ENCODE data around the gene INTS15. TPM values are rescaled to one million over a fixed set of nuclear protein-coding genes. Genes with fewer than 3 reads are reported as not detected.

INTS15 gene
- polyA plus RNA-seq, 1 donor from 2014 or later, result 36.2 TPM

DNA sequence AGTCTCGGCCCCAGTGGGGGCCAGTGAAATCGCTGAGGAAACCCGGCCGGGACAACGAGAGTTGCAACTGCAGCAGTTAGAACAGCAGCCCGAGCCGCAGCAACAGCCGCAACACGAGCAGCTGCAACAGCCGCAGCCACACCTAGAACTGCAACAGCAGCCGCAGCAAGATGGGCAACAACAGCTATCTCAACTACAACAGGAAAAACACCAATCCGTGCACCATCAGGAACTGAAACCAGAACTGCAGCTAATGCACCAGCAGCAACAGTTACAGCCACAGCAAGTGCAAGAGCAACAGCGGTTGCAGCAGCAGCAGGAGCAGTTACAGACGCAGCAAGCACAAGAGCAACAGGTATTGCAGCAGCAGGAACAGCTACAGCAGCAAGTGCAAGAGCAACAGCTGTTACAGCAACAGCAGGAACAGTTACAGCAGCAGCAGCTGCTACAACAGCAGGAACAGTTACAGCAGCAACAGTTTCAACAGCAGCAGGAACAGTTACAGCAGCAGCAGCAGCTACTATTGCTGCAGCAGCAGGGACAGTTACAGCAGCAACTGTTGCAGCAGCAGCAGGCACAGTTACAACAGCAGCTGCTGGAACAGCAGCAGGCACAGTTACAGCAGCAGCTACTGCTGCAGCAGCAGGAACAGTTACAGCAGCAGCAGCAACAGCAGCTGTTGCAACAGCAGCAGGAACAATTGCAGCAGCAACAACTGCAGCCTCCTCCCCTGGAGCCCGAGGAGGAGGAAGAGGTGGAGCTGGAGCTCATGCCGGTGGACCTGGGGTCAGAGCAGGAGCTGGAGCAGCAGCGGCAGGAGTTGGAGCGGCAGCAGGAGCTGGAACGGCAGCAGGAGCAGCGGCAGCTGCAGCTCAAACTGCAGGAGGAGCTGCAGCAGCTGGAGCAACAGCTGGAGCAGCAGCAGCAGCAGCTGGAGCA is 31.6 kb downstream of the INTS15 start:
- H3K79me2 ChIP-seq (replicated peaks; ENCODE audit: insufficient read depth, low read length), result no peaks in the 10 kb centered on the region
- no peak overlapping the region for H3K4me2 ChIP-seq (ENCODE audit: low read length)
- TF ChIP-seq TAF1 (IDR thresholded peaks at IDR 0.05; ENCODE audit: low read depth) (no peak), EP300 (conservative IDR thresholded peaks at IDR 0.05; ENCODE audit: poor library complexity, severe bottlenecking) (no peak), POLR2AphosphoS5 (IDR thresholded peaks at IDR 0.05) (no peak), MXI1 (conservative IDR thresholded peaks at IDR 0.05; ENCODE audit: poor library complexity, severe bottlenecking) (no peak), RAD21 (conservative IDR thresholded peaks at IDR 0.05) (no peak), SMC3 (conservative IDR thresholded peaks at IDR 0.05; ENCODE audit: poor library complexity) (no peak), EZH2 (IDR thresholded peaks at IDR 0.05; ENCODE audit: borderline replicate concordance, insufficient read depth, low read length, poor library complexity, severe bottlenecking) (no peak)
- TF ChIP-seq, protein P1, sequence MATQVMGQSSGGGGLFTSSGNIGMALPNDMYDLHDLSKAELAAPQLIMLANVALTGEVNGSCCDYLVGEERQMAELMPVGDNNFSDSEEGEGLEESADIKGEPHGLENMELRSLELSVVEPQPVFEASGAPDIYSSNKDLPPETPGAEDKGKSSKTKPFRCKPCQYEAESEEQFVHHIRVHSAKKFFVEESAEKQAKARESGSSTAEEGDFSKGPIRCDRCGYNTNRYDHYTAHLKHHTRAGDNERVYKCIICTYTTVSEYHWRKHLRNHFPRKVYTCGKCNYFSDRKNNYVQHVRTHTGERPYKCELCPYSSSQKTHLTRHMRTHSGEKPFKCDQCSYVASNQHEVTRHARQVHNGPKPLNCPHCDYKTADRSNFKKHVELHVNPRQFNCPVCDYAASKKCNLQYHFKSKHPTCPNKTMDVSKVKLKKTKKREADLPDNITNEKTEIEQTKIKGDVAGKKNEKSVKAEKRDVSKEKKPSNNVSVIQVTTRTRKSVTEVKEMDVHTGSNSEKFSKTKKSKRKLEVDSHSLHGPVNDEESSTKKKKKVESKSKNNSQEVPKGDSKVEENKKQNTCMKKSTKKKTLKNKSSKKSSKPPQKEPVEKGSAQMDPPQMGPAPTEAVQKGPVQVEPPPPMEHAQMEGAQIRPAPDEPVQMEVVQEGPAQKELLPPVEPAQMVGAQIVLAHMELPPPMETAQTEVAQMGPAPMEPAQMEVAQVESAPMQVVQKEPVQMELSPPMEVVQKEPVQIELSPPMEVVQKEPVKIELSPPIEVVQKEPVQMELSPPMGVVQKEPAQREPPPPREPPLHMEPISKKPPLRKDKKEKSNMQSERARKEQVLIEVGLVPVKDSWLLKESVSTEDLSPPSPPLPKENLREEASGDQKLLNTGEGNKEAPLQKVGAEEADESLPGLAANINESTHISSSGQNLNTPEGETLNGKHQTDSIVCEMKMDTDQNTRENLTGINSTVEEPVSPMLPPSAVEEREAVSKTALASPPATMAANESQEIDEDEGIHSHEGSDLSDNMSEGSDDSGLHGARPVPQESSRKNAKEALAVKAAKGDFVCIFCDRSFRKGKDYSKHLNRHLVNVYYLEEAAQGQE (IDR thresholded peaks at IDR 0.05; ENCODE audit: borderline replicate concordance), result no peak
- TF ChIP-seq, protein P2, sequence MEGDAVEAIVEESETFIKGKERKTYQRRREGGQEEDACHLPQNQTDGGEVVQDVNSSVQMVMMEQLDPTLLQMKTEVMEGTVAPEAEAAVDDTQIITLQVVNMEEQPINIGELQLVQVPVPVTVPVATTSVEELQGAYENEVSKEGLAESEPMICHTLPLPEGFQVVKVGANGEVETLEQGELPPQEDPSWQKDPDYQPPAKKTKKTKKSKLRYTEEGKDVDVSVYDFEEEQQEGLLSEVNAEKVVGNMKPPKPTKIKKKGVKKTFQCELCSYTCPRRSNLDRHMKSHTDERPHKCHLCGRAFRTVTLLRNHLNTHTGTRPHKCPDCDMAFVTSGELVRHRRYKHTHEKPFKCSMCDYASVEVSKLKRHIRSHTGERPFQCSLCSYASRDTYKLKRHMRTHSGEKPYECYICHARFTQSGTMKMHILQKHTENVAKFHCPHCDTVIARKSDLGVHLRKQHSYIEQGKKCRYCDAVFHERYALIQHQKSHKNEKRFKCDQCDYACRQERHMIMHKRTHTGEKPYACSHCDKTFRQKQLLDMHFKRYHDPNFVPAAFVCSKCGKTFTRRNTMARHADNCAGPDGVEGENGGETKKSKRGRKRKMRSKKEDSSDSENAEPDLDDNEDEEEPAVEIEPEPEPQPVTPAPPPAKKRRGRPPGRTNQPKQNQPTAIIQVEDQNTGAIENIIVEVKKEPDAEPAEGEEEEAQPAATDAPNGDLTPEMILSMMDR (IDR thresholded peaks at IDR 0.05; ENCODE audit: poor library complexity, severe bottlenecking), result no peak
- no peaks in the 10 kb centered on the region for H3K27me3 ChIP-seq (ENCODE audit: insufficient read depth, low read depth, low read length)
- no peaks in the 10 kb centered on the region for H3F3A ChIP-seq (ENCODE audit: insufficient read depth, low read length, poor library complexity, severe bottlenecking)
- H3K9me3 ChIP-seq (ENCODE audit: low read length), result no peaks in the 10 kb centered on the region
- no peak overlapping the region for H3K9ac ChIP-seq (ENCODE audit: low read length)
- H2AFZ ChIP-seq (ENCODE audit: low read depth, low read length), result no peak overlapping the region
- H3K9me2 ChIP-seq (ENCODE audit: insufficient read depth, low read length), result no peaks in the 10 kb centered on the region
- H3K36me3 ChIP-seq (ENCODE audit: insufficient read depth, low read length), result no peaks in the 10 kb centered on the region
- H3K27ac ChIP-seq (ENCODE audit: low read length), result no peak overlapping the region
- no peaks in the 10 kb centered on the region for H4K20me1 ChIP-seq (ENCODE audit: insufficient read depth)
- H3K4me3 ChIP-seq (ENCODE audit: low read length), result no peak overlapping the region

DNA sequence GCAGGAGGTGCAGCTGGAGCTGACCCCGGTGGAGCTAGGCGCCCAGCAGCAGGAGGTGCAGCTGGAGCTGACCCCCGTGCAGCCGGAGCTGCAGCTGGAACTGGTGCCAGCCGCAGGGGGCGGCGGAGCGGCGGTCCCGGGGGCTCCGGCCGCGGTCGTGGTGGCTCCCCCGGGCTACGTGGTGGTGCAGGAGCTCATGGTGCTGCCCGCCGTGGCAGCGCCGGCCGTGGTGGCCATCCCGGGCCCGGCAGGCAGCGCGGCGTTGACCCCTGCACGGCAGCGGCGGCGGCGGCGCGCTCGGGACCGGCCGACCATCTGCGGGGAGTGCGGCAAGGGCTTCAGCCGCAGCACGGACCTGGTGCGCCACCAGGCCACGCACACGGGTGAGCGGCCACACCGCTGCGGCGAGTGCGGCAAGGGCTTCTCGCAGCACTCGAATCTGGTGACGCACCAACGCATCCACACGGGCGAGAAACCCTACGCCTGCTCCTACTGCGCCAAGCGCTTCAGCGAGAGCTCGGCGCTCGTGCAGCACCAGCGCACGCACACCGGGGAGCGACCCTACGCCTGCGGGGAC is 32.4 kb downstream of the INTS15 start:
- H3K36me3 ChIP-seq (ENCODE audit: insufficient read depth, low read length), result no peaks in the 10 kb centered on the region
- H4K20me1 ChIP-seq (ENCODE audit: insufficient read depth), result no peaks in the 10 kb centered on the region
- no peaks in the 10 kb centered on the region for H3K9me3 ChIP-seq (ENCODE audit: low read length)
- H3K9ac ChIP-seq (ENCODE audit: low read length), result no peak overlapping the region
- H3K27me3 ChIP-seq (ENCODE audit: insufficient read depth, low read depth, low read length), result no peaks in the 10 kb centered on the region
- no peaks in the 10 kb centered on the region for H3K9me2 ChIP-seq (ENCODE audit: insufficient read depth, low read length)
- no peaks in the 10 kb centered on the region for H3F3A ChIP-seq (ENCODE audit: insufficient read depth, low read length, poor library complexity, severe bottlenecking)
- no peak overlapping the region for H3K4me2 ChIP-seq (ENCODE audit: low read length)
- H3K4me3 ChIP-seq (ENCODE audit: low read length), result no peak overlapping the region
- H3K27ac ChIP-seq (ENCODE audit: low read length), result no peak overlapping the region
- no peak overlapping the region for H2AFZ ChIP-seq (ENCODE audit: low read depth, low read length)
- TF ChIP-seq EZH2 (IDR thresholded peaks at IDR 0.05; ENCODE audit: borderline replicate concordance, insufficient read depth, low read length, poor library complexity, severe bottlenecking) (no peak), TAF1 (IDR thresholded peaks at IDR 0.05; ENCODE audit: low read depth) (no peak), POLR2AphosphoS5 (IDR thresholded peaks at IDR 0.05) (no peak), EP300 (conservative IDR thresholded peaks at IDR 0.05; ENCODE audit: poor library complexity, severe bottlenecking) (no peak), SMC3 (conservative IDR thresholded peaks at IDR 0.05; ENCODE audit: poor library complexity) (no peak), RAD21 (conservative IDR thresholded peaks at IDR 0.05) (no peak), MXI1 (conservative IDR thresholded peaks at IDR 0.05; ENCODE audit: poor library complexity, severe bottlenecking) (no peak)
- TF ChIP-seq, protein P1 (IDR thresholded peaks at IDR 0.05; ENCODE audit: borderline replicate concordance), result no peak
- TF ChIP-seq, protein P2 (IDR thresholded peaks at IDR 0.05; ENCODE audit: poor library complexity, severe bottlenecking), result no peak
- no peaks in the 10 kb centered on the region for H3K79me2 ChIP-seq (replicated peaks; ENCODE audit: insufficient read depth, low read length)
